HepG2 (cell line): ENCODE measurements around the gene LSM10. TPM values are rescaled to one million over a fixed set of nuclear protein-coding genes. Genes with fewer than 3 reads are reported as not detected.

Source experiments
- AHDC1 ChIP-seq: sonication (generic); formaldehyde crosslinking; IDR thresholded peaks from 2 replicates; pipeline ENCODE4 v1.5.1; 2020; ENCODE audit warnings: mild to moderate bottlenecking, missing genetic modification reagents, borderline replicate concordance
- PHF21A ChIP-seq: sonication (generic); formaldehyde crosslinking; IDR thresholded peaks from 2 replicates; pipeline ENCODE4 v1.5.0; 2020; ENCODE audit warnings: mild to moderate bottlenecking, missing genetic modification reagents
- RFX1 ChIP-seq: fragments of 450-650 bp; IDR thresholded peaks from 2 replicates; pipeline ENCODE4 v1.6.1; 2017
- SMYD3 ChIP-seq: sonication (generic); formaldehyde crosslinking; IDR thresholded peaks from 2 replicates; pipeline ENCODE4 v1.8.1; 2023; ENCODE audit warnings: mild to moderate bottlenecking, missing genetic modification reagents
- ZKSCAN5 ChIP-seq: sonication (generic); formaldehyde crosslinking; IDR thresholded peaks from 2 replicates; pipeline ENCODE4 v1.5.1; 2020; ENCODE audit warnings: mild to moderate bottlenecking, missing genetic modification reagents
- ZNF33A ChIP-seq: sonication (generic); formaldehyde crosslinking; IDR thresholded peaks from 2 replicates; pipeline ENCODE4 v1.5.1; 2020; ENCODE audit warnings: missing genetic modification reagents, mild to moderate bottlenecking, moderate library complexity, borderline replicate concordance
- ZNF468 ChIP-seq: sonication (generic); formaldehyde crosslinking; IDR thresholded peaks from 2 replicates; pipeline ENCODE4 v1.8.0; 2022; ENCODE audit warnings: mild to moderate bottlenecking, moderate library complexity, missing genetic modification reagents
- ZNF605 ChIP-seq: sonication (generic); formaldehyde crosslinking; IDR thresholded peaks from 2 replicates; pipeline ENCODE4 v1.8.0; 2022; ENCODE audit warnings: mild to moderate bottlenecking, missing genetic modification reagents
- ZNF615 ChIP-seq: sonication (generic); formaldehyde crosslinking; IDR thresholded peaks from 2 replicates; pipeline ENCODE4 v1.5.0; 2020; ENCODE audit warnings: mild to moderate bottlenecking, missing genetic modification reagents, borderline replicate concordance
- ZNF674 ChIP-seq: sonication (generic); formaldehyde crosslinking; IDR thresholded peaks from 2 replicates; pipeline ENCODE4 v1.5.0; 2020; ENCODE audit warnings: low read depth, mild to moderate bottlenecking, missing genetic modification reagents
- ZNF704 ChIP-seq: sonication (generic); formaldehyde crosslinking; IDR thresholded peaks from 2 replicates; pipeline ENCODE4 v1.8.1; 2023; ENCODE audit warnings: mild to moderate bottlenecking, inconsistent platforms, moderate library complexity, missing genetic modification reagents, borderline replicate concordance
- ZNF713 ChIP-seq: sonication (generic); formaldehyde crosslinking; IDR thresholded peaks from 2 replicates; pipeline ENCODE4 v1.4.0; 2020; ENCODE audit warnings: mild to moderate bottlenecking, missing genetic modification reagents
- polyA plus RNA-seq, 8 experiments: library from polyadenylated mRNA; depleted of rRNA in 3 of 8; stranded (reverse) in 7 of 8; unstranded in 1 of 8; fragments of >200 nt; fragmentation: Illumina TruSeq in 4 of 8; extraction: Trizol in 4 of 8; gene quantifications; 2 replicates each; pipeline versions ENCODE4 v1.2.1 to v1.2.3, GENCODE V29; 2011 to 2016; ENCODE audit warnings: low read depth in 4 of 8, missing spikeins in 1 of 8, mixed read lengths in 1 of 8; ENCODE audit not compliant: insufficient read depth in 1 of 8
- total RNA-seq, 5 experiments: library from RNA; depleted of rRNA; stranded (reverse); fragments of >200 nt; fragmentation: Illumina TruSeq; extraction: Trizol; gene quantifications; 2 replicates each; pipeline ENCODE4 v1.2.3, GENCODE V29; 2016; ENCODE audit warnings: low read depth in 1 of 5
- TF ChIP-seq, protein P1 (sequence below): sonication (generic); formaldehyde crosslinking; IDR thresholded peaks from 2 replicates; pipeline ENCODE4 v1.5.0; 2020; ENCODE audit warnings: mild to moderate bottlenecking, missing genetic modification reagents
- TF ChIP-seq, protein P2 (sequence below): sonication (generic); formaldehyde crosslinking; IDR thresholded peaks from 2 replicates; pipeline ENCODE4 v1.9.0; 2021; ENCODE audit warnings: missing genetic modification reagents, borderline replicate concordance
- TF ChIP-seq, protein P3 (sequence below): sonication (generic); formaldehyde crosslinking; IDR thresholded peaks from 2 replicates; pipeline ENCODE4 v1.5.0; 2020; ENCODE audit warnings: mild to moderate bottlenecking, missing genetic modification reagents

LSM10 gene
- total and polyA plus RNA-seq, 2 of the 13 experiments (the other 11 are each of a cell fraction or from before 2014, with no cell fraction given): 14.0 to 52.0 TPM

DNA sequence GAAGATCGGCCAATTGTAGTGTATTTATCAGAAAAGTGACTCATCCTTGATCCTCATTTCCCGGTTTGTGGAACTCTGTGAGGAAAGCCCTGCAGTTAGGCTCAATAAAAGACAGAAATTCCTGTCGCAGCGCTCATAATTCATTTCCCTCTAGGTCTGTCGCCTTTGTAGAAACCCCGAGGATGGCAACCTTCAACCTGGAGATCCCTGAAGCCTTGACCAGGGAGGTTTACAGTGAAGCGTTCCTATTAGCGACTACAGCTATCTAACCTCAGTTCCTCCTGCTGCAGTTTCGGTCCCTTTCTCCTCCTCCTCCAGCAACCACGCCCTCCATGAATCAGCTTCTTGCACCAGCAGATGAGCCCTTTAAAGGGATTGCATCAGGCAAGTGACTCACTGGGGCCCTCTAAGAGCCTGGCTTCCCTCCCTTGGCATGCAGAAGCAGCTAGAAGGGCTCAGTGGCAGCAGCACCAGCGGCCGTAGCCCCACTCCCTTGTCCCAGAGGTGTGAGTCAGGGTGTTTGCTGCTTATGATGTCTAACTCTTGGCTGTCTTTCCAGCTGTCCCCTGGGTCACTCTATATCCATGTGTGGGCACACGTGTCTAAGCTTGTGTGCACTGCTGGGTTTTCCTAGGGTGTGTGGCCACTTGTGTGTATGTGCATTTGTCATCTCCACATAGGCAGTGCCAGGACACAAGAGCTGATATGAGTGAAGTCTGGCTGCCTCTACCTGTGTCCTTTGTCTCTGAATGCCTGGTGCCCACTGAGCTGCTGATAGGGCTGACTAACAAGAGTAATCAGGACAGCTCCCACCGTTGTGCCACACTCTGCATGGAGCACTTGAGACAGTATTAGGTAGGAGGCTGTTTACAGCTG, 11.2 kb downstream of the LSM10 start (continued):
- TF ChIP-seq, protein P1, sequence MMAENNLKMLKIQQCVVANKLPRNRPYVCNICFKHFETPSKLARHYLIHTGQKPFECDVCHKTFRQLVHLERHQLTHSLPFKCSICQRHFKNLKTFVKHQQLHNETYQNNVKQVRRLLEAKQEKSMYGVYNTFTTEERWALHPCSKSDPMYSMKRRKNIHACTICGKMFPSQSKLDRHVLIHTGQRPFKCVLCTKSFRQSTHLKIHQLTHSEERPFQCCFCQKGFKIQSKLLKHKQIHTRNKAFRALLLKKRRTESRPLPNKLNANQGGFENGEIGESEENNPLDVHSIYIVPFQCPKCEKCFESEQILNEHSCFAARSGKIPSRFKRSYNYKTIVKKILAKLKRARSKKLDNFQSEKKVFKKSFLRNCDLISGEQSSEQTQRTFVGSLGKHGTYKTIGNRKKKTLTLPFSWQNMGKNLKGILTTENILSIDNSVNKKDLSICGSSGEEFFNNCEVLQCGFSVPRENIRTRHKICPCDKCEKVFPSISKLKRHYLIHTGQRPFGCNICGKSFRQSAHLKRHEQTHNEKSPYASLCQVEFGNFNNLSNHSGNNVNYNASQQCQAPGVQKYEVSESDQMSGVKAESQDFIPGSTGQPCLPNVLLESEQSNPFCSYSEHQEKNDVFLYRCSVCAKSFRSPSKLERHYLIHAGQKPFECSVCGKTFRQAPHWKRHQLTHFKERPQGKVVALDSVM: 0 out of 2 replicates have a peak, but pooled peaks have one; percentile 22
- TF ChIP-seq, protein P2, sequence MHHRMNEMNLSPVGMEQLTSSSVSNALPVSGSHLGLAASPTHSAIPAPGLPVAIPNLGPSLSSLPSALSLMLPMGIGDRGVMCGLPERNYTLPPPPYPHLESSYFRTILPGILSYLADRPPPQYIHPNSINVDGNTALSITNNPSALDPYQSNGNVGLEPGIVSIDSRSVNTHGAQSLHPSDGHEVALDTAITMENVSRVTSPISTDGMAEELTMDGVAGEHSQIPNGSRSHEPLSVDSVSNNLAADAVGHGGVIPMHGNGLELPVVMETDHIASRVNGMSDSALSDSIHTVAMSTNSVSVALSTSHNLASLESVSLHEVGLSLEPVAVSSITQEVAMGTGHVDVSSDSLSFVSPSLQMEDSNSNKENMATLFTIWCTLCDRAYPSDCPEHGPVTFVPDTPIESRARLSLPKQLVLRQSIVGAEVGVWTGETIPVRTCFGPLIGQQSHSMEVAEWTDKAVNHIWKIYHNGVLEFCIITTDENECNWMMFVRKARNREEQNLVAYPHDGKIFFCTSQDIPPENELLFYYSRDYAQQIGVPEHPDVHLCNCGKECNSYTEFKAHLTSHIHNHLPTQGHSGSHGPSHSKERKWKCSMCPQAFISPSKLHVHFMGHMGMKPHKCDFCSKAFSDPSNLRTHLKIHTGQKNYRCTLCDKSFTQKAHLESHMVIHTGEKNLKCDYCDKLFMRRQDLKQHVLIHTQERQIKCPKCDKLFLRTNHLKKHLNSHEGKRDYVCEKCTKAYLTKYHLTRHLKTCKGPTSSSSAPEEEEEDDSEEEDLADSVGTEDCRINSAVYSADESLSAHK (CRISPR knock-in tag): no peak
- no peak for TF ChIP-seq ZNF468 (CRISPR knock-in tag)
- peak; percentile 37; the same call in 1 of the 2 replicates for TF ChIP-seq AHDC1 (CRISPR knock-in tag)
- TF ChIP-seq SMYD3: no peak
- TF ChIP-seq RFX1: no peak
- no peak for TF ChIP-seq ZKSCAN5 (CRISPR knock-in tag)
- peak; percentile 64; the same call in 1 of the 2 replicates for TF ChIP-seq ZNF605 (CRISPR knock-in tag)
- no peak for TF ChIP-seq ZNF713 (CRISPR knock-in tag)
- no peak; the same call in 1 of the 2 replicates for TF ChIP-seq PHF21A
- TF ChIP-seq ZNF33A (CRISPR knock-in tag): no peak
- no peak for TF ChIP-seq ZNF615 (CRISPR knock-in tag)
- no peak for TF ChIP-seq ZNF674 (CRISPR knock-in tag)
- TF ChIP-seq, protein P3, sequence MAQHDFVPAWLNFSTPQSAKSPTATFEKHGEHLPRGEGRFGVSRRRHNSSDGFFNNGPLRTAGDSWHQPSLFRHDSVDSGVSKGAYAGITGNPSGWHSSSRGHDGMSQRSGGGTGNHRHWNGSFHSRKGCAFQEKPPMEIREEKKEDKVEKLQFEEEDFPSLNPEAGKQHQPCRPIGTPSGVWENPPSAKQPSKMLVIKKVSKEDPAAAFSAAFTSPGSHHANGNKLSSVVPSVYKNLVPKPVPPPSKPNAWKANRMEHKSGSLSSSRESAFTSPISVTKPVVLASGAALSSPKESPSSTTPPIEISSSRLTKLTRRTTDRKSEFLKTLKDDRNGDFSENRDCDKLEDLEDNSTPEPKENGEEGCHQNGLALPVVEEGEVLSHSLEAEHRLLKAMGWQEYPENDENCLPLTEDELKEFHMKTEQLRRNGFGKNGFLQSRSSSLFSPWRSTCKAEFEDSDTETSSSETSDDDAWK (CRISPR knock-in tag): no peak
- TF ChIP-seq ZNF704: no peak
